Measurements from ENCODE around the gene MXRA8. TPM values are rescaled to one million over a fixed set of nuclear protein-coding genes. Genes with fewer than 3 reads are reported as not detected.

Gene MXRA8
- total RNA-seq, 2 experiments from 2014 or later, result 0.61 TPM; not detected in 1

DNA sequence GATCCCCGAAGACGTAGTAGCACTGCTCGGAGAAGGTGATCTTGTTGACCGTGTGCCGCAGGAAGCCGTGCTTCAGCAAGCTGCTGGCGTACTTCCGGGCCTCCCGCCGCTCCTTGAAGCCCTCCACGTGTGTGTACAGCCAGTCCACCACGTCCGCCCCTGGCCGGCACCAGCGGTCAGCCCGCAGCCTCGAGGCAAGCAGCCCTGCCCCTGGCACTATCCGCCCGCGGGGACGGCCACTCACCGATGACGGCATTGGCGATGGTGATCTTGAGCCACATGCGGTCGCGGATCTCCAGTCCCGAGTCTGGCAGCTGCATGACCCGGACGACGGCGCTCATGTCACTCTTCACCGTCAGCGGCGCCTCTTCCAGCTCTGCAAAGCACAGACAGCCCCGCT, 20.1 kb downstream of the MXRA8 start:
- Mint-ChIP-seq H3K9me3 (ENCODE audit: low read depth) (peaks cover 3% of the 10 kb centered on the region), H3K4me1 (no peaks in the 10 kb centered on the region)
- CTCF ChIA-PET, result no interaction called here

DNA sequence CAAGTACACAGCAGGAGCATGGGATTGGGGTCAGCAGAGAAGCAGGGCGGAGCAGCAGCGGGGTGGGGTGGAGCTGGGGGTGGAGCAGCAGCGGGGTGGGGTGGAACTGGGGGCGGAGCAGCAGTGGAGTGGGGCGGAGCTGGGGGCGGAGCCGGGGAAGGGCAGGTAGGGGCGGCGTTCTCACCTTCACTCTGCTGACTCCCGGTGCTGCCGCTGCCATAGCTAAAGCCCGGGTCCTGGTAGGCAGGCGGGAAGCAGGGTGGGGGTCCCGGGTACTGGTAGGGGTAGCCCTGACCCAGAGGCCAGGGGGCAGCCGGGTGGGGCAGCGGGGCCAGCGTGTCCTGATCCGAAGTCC, 20.6 kb downstream of the MXRA8 start:
- Mint-ChIP-seq H3K36me3 (peaks cover 12% of the 10 kb centered on the region), H3K4me1 (no peaks in the 10 kb centered on the region), H3K9me3 (ENCODE audit: low read depth) (peaks cover 3% of the 10 kb centered on the region), H3K4me3 (no peak overlapping the region), H3K27me3 (no peaks in the 10 kb centered on the region), H3K27ac (no peak overlapping the region)
- DNase-seq (no peak), ATAC-seq (peak; percentile 71)
- CTCF ChIA-PET, result no interaction called here

More for the DNA sequence above, 20.1 kb downstream of the MXRA8 start:
- no peak for ATAC-seq
- Mint-ChIP-seq H3K4me3 (no peak overlapping the region), H3K27ac (no peak overlapping the region), H3K27me3 (no peaks in the 10 kb centered on the region), H3K36me3 (peaks cover 12% of the 10 kb centered on the region)
- DNase-seq, result no peak

DNA sequence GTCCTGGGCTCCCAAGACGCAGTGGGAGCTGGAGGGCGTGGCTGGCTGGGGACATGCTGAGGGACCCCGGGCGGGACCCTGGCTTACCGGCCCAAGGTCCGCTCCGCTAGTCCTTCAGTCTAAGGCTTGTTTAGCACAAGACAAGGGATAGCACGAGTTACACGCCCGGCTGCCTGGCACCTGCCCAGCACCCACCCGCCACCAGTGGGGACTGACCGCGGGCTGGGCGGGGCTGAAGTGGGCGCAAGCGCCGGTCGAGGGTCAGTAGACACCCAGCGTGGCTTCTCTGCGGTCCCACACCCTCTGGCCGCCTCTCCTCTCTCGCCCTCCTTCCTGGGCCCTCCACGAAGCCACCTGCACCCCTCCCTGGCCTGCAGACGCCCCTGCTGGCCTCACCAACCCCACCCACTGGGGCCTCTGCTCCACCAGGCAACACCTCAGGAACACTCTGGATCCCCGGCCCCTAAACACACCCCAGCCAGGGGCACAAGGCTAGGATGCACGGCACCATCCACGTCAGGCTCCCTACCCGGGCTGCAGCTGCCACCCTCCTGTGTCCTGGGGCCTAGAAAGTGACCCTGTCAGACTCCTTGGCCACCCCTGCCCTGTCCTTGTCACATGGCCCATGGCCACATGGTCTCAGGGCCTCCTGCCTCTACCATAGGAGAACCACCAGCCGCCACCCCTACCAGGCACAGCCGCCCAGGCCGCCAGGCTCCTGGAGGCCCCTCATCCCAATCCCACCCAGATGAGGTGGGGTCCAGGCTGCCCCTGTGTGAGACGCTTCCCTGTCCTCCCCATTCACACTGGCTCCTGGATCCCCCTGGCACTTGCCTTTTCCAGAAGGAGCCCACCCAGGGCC, 21.2 kb downstream of the MXRA8 start:
- CTCF ChIA-PET, result no interaction called here
- Mint-ChIP-seq H3K27ac (no peak overlapping the region), H3K9me3 (ENCODE audit: low read depth) (peaks cover 3% of the 10 kb centered on the region), H3K4me3 (no peak overlapping the region), H3K36me3 (peaks cover 12% of the 10 kb centered on the region), H3K27me3 (no peaks in the 10 kb centered on the region), H3K4me1 (no peaks in the 10 kb centered on the region)
- ATAC-seq, result no peak
- DNase-seq, result no peak

DNA sequence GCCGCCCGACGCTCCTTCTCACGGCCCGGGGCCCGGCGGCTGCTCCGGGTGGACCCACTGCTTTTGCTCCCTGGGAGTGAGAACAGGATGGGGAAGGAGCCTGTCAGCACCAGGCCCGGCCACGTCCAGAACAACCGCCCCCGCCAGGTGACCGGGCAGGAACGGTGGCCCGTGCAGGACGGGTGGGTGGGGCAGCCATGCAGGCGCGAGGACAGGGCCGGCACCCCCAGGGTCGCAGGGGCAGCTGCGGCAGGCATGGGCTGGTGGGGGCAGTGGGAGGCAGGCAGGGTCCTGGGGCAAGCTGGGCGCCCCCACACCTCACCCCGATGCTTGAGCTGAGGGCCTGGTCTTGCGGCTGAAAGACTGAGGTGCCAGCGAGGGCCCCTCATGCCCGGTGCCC, 21.9 kb downstream of the MXRA8 start:
- DNase-seq (no peak), ATAC-seq (no peak)
- H3K27me3 Mint-ChIP-seq, result no peaks in the 10 kb centered on the region
- no peak overlapping the region for H3K27ac Mint-ChIP-seq
- peaks cover 3% of the 10 kb centered on the region for H3K9me3 Mint-ChIP-seq (ENCODE audit: low read depth)
- CTCF ChIA-PET, result no interaction called here
- no peak overlapping the region for H3K4me3 Mint-ChIP-seq
- no peaks in the 10 kb centered on the region for H3K4me1 Mint-ChIP-seq
- peaks cover 11% of the 10 kb centered on the region for H3K36me3 Mint-ChIP-seq

DNA sequence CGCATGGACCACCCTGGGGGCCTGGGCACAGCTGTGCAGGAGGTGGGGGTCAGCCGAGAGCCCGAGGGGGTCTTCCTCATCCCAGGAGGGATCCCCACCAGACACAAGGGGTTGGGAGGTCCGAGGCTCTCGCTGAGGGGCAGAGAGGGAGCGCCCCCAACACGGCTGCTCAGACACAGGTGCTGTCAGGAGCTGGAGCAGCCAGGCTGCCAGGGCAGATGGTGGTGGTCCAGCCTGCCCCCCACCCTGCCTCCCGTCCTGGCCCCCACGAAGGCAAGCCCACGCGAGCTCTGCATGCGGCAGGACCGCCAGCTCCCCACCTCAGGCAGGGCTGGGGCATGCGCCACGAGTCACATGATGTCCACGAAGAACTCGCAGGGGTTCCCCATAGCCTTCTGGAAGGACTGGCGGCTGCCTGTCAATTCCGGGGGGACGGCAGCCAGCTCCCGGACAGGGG, 22.5 kb downstream of the MXRA8 start:
- no peak for DNase-seq
- ATAC-seq, result no peak
- Mint-ChIP-seq H3K9me3 (ENCODE audit: low read depth) (peaks cover under 1% of the 10 kb centered on the region), H3K27me3 (no peaks in the 10 kb centered on the region), H3K36me3 (peaks cover 5% of the 10 kb centered on the region), H3K4me1 (no peaks in the 10 kb centered on the region), H3K27ac (no peak overlapping the region), H3K4me3 (no peak overlapping the region)
- CTCF ChIA-PET, result no interaction called here

DNA sequence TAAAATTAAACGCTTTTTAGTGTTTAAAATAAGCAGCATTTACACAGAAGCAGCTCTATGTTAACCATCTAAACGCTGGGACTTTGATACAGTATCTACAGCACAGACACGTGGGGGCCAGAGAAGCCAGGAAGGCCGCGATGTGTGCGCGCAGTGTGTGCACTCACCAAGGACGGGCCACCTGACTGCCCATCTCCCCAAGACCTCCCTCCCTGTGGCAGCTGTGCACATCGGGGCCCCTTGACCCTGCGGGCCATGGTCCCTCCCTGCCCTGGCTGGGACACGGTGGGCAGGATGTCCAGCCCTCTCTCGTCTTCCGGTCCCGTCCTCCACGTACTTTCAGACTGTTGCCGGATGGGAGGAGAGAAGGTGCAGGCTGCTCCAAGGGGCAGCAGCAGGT, 23.1 kb downstream of the MXRA8 start:
- H3K4me1 Mint-ChIP-seq, result no peaks in the 10 kb centered on the region
- no peak overlapping the region for H3K27ac Mint-ChIP-seq
- no peaks in the 10 kb centered on the region for H3K9me3 Mint-ChIP-seq (ENCODE audit: low read depth)
- no peaks in the 10 kb centered on the region for H3K36me3 Mint-ChIP-seq
- DNase-seq, result no peak
- H3K27me3 Mint-ChIP-seq, result no peaks in the 10 kb centered on the region
- no peak for ATAC-seq
- no peak overlapping the region for H3K4me3 Mint-ChIP-seq
- CTCF ChIA-PET, result no interaction called here

DNA sequence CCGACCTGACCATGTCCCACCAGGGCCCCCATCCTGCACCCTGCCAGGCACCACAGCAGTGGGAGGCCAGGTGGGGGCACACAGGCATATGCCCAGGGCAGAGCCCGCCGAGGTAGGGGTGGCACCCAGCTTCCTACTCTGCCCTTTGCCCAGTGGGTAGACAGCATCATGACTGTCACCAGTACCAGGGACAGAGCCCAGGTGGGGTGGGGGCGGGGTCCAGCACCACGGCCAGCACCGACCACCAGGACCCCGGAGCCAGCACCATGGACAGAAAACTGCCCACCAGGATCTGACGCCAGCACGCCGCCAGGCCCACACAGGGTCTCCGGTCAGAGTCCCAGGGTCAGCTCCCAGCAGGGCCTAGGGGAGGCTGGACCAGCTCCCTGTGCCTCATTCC, 23.5 kb downstream of the MXRA8 start:
- CTCF ChIA-PET, result no interaction called here
- Mint-ChIP-seq H3K4me3 (no peak overlapping the region), H3K9me3 (ENCODE audit: low read depth) (peaks cover 2% of the 10 kb centered on the region), H3K36me3 (no peaks in the 10 kb centered on the region), H3K27me3 (no peaks in the 10 kb centered on the region), H3K4me1 (no peaks in the 10 kb centered on the region), H3K27ac (no peak overlapping the region)
- ATAC-seq (no peak), DNase-seq (no peak)

DNA sequence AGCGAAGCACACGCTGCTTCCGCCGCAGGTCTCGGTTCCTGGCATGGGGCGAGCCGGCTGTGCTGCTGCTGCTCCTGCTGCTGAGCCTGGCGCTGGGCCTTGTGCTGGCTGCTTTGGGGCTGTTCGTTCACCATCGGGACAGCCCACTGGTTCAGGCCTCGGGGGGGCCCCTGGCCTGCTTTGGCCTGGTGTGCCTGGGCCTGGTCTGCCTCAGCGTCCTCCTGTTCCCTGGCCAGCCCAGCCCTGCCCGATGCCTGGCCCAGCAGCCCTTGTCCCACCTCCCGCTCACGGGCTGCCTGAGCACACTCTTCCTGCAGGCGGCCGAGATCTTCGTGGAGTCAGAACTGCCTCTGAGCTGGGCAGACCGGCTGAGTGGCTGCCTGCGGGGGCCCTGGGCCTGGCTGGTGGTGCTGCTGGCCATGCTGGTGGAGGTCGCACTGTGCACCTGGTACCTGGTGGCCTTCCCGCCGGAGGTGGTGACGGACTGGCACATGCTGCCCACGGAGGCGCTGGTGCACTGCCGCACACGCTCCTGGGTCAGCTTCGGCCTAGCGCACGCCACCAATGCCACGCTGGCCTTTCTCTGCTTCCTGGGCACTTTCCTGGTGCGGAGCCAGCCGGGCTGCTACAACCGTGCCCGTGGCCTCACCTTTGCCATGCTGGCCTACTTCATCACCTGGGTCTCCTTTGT, 24.7 kb downstream of the MXRA8 start:
- no peaks in the 10 kb centered on the region for H3K4me1 Mint-ChIP-seq
- H3K36me3 Mint-ChIP-seq, result no peaks in the 10 kb centered on the region
- CTCF ChIA-PET, result no interaction called here
- no peaks in the 10 kb centered on the region for H3K27me3 Mint-ChIP-seq
- ATAC-seq (no peak), DNase-seq (no peak)
- no peak overlapping the region for H3K27ac Mint-ChIP-seq
- peaks cover 3% of the 10 kb centered on the region for H3K9me3 Mint-ChIP-seq (ENCODE audit: low read depth)
- H3K4me3 Mint-ChIP-seq, result no peak overlapping the region

DNA sequence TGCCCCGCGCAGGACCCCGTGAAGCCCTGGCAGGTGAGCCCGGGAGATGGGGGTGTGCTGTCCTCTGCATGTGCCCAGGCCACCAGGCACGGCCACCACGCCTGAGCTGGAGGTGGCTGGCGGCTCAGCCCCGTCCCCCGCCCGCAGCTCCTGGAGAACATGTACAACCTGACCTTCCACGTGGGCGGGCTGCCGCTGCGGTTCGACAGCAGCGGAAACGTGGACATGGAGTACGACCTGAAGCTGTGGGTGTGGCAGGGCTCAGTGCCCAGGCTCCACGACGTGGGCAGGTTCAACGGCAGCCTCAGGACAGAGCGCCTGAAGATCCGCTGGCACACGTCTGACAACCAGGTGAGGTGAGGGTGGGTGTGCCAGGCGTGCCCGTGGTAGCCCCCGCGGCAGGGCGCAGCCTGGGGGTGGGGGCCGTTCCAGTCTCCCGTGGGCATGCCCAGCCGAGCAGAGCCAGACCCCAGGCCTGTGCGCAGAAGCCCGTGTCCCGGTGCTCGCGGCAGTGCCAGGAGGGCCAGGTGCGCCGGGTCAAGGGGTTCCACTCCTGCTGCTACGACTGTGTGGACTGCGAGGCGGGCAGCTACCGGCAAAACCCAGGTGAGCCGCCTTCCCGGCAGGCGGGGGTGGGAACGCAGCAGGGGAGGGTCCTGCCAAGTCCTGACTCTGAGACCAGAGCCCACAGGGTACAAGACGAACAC, 25.4 kb downstream of the MXRA8 start:
- ATAC-seq (no peak), DNase-seq (no peak)
- Mint-ChIP-seq H3K27ac (no peak overlapping the region), H3K36me3 (no peaks in the 10 kb centered on the region), H3K27me3 (no peaks in the 10 kb centered on the region), H3K9me3 (ENCODE audit: low read depth) (peaks cover 3% of the 10 kb centered on the region), H3K4me1 (no peaks in the 10 kb centered on the region), H3K4me3 (no peak overlapping the region)
- CTCF ChIA-PET, result no interaction called here

DNA sequence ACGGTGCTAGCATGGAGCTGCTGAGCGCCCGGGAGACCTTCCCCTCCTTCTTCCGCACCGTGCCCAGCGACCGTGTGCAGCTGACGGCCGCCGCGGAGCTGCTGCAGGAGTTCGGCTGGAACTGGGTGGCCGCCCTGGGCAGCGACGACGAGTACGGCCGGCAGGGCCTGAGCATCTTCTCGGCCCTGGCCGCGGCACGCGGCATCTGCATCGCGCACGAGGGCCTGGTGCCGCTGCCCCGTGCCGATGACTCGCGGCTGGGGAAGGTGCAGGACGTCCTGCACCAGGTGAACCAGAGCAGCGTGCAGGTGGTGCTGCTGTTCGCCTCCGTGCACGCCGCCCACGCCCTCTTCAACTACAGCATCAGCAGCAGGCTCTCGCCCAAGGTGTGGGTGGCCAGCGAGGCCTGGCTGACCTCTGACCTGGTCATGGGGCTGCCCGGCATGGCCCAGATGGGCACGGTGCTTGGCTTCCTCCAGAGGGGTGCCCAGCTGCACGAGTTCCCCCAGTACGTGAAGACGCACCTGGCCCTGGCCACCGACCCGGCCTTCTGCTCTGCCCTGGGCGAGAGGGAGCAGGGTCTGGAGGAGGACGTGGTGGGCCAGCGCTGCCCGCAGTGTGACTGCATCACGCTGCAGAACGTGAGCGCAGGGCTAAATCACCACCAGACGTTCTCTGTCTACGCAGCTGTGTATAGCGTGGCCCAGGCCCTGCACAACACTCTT, 26.2 kb downstream of the MXRA8 start:
- DNase-seq (no peak), ATAC-seq (no peak)
- no peak overlapping the region for H3K4me3 Mint-ChIP-seq
- H3K27me3 Mint-ChIP-seq, result no peaks in the 10 kb centered on the region
- no peak overlapping the region for H3K27ac Mint-ChIP-seq
- H3K36me3 Mint-ChIP-seq, result no peaks in the 10 kb centered on the region
- CTCF ChIA-PET, result no interaction called here
- no peaks in the 10 kb centered on the region for H3K4me1 Mint-ChIP-seq
- peaks cover 3% of the 10 kb centered on the region for H3K9me3 Mint-ChIP-seq (ENCODE audit: low read depth)

DNA sequence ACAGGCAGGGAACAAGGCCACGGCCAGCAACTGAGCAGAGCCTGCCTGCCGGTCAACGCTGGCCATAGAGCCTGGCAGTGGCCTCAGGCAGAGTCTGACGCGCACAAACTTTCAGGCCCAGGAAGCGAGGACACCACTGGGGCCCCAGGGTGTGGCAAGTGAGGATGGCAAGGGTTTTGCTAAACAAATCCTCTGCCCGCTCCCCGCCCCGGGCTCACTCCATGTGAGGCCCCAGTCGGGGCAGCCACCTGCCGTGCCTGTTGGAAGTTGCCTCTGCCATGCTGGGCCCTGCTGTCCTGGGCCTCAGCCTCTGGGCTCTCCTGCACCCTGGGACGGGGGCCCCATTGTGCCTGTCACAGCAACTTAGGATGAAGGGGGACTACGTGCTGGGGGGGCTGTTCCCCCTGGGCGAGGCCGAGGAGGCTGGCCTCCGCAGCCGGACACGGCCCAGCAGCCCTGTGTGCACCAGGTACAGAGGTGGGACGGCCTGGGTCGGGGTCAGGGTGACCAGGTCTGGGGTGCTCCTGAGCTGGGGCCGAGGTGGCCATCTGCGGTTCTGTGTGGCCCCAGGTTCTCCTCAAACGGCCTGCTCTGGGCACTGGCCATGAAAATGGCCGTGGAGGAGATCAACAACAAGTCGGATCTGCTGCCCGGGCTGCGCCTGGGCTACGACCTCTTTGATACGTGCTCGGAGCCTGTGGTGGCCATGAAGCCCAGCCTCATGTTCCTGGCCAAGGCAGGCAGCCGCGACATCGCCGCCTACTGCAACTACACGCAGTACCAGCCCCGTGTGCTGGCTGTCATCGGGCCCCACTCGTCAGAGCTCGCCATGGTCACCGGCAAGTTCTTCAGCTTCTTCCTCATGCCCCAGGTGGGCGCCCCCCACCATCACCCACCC, 27.0 kb downstream of the MXRA8 start, which contains the start of gene TAS1R3:
TAS1R3 (plus strand) TSS at position 213 of the 898 bp plus-strand sequence; CDS start at position 279, 66 bp downstream.
- H3K27me3 Mint-ChIP-seq, result no peaks in the 10 kb centered on the region
- H3K36me3 Mint-ChIP-seq, result no peaks in the 10 kb centered on the region
- no peak within 1 kb of the TSS for H3K4me3 Mint-ChIP-seq
- H3K27ac Mint-ChIP-seq, result no peak within 1 kb of the TSS
- ATAC-seq (no peak), DNase-seq (no peak)
- H3K9me3 Mint-ChIP-seq (ENCODE audit: low read depth), result peaks cover 3% of the 10 kb centered on the region
- peaks cover under 1% of the 10 kb centered on the region for H3K4me1 Mint-ChIP-seq
- CTCF ChIA-PET, result no interaction called here

DNA sequence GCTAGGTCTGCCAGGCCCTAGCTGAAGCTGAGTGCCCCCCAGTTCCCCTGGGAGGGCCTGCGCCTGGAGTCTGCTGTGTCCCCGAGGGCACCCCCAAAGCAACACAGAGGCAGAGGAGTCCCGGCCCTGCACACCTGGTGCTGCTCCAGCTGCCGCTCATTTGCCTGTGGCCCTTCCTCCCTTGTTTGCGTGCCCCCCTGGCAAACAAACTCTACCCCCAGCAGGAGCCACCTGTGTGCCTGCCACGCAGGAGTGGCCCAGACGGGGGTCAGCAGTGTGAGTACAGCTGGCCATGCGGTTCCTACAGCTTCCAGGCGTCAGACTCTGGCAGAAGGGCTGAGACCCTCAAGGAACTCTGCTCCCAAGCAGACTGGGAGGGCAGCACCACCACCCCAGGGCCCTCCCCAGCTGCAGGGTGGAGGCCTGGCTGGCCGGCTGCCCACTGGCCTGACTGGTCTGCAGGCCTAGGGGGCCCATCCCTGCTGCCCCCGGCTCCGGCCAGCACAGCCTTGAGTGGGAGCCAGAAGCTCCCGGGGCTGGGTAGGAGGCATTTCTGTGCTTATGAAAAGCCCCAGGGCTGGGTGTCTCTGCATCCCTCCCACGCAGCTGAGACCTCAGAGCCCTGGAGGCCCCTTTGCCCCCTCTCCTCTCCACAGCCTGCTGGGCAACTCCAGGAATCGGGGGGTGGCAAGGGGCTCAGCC, 27.8 kb downstream of the MXRA8 start:
- H3K4me1 Mint-ChIP-seq, result peaks cover 7% of the 10 kb centered on the region
- no peak overlapping the region for H3K4me3 Mint-ChIP-seq
- no peak for ATAC-seq
- no peak for DNase-seq
- H3K9me3 Mint-ChIP-seq (ENCODE audit: low read depth), result peaks cover 3% of the 10 kb centered on the region
- H3K27ac Mint-ChIP-seq, result no peak overlapping the region
- CTCF ChIA-PET, result no interaction called here
- H3K36me3 Mint-ChIP-seq, result no peaks in the 10 kb centered on the region
- H3K27me3 Mint-ChIP-seq, result no peaks in the 10 kb centered on the region
